Myocyte (in vitro differentiated cells): Measurements from ENCODE around the gene ADK. TPM values are rescaled to one million over a fixed set of nuclear protein-coding genes. Genes with fewer than 3 reads are reported as not detected.
"Not testable (repeated sequence)": the region's sequence is repeated elsewhere in the genome, so short reads cannot be mapped to it uniquely, and the experiment has no call there.

Experiments used
- DNase-seq: peaks from one replicate; pipeline ENCODE4 v3.0.0-alpha.2; 2012; ENCODE audit warnings: low read depth
- total RNA-seq: library from RNA; depleted of rRNA; stranded (reverse); fragments of >200 nt; gene quantifications from 2 replicates; pipeline ENCODE4 v1.2.3, GENCODE V29; 2014

Gene ADK
- total RNA-seq, 1 donor from 2014 or later: 65.4 TPM

DNA sequence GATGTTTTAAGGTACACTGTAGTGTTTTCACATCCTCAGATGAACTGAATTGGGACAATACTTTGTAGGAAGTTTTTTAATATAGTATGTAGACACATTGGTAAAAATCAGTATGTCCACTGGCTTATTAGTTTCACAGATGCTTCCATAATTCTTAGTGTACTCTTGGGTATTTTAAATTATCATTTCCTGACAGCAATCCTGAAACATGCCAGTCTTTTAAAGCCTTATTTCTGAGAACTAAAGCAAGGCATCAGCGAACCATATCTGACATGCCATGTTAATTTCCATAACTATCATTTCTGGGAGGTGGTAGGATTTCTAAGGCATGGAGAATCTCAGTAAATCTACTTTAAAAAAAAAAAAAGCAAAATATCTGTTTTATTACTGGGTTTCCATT, 266.4 kb downstream of the ADK start:
- DNase-seq: no peak

DNA sequence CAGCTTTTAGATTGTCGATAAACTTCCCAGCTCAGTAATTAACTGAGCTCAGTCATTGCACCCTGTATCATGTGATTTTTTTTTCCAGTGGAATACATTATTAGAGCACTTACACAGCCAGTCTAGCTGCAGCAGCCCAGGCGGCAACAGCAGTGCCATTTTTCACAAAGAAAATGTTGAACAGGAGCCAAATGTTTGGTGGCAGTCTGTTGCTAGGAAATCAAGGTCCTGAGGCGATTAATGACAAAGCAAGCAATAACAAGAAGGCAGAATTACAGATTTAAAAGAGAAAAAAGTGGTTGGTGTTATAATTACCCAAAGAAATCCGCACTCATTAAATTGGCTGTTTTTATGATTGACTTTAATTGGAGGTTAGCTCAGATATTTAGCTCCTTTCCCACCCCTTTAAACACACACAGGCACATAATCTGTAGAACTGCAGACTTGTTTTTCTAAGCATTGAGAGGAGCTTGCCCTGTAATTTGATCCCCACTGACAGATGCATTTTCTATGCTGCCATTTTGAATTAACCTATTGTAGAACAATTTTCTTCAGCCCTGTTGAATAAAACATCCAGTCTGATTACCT, 267.4 kb downstream of the ADK start:
- peak; percentile 48 for DNase-seq

GRCh38 chr10:74419491-74419951, 268.5 kb downstream of the ADK start:
- DNase-seq: peak; percentile 23

DNA sequence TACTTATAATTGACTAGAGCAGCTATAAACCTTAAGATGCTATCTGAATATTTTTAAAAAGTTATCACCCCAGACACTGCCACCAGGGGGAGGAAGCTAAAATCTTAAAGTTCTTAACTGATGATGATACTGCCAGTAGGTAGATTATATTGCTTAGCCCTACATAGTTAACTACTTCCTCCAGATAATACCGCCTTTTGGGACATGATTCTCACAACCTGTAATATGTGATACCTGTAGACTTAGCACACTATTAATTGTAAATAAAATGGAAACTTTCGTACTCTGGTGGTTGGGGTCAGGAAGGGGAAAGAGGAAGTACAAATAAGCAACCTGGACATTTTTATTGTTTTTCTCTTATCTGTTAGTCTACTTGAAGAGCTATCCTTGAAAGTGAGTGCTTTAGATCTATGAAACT, 268.9 kb downstream of the ADK start:
- DNase-seq: peak; percentile 34

DNA sequence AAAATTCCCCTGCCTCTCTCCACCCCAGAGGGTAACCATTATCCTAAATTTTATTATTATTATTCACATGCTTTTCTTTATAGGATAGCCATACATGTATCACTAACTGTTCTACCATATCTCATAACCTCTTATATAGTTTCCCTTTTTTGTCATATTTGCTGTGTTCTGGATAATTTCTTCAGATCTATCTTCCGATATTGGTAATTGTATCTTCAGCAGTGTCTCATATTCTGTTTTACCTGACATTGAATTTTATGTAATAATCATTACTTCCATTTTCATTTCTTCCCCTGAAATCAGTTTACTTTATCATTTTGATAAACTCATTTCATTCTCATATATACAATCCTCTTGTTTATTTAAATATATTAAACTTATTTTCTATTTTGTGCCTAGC, 273.5 kb downstream of the ADK start:
- no peak for DNase-seq

DNA sequence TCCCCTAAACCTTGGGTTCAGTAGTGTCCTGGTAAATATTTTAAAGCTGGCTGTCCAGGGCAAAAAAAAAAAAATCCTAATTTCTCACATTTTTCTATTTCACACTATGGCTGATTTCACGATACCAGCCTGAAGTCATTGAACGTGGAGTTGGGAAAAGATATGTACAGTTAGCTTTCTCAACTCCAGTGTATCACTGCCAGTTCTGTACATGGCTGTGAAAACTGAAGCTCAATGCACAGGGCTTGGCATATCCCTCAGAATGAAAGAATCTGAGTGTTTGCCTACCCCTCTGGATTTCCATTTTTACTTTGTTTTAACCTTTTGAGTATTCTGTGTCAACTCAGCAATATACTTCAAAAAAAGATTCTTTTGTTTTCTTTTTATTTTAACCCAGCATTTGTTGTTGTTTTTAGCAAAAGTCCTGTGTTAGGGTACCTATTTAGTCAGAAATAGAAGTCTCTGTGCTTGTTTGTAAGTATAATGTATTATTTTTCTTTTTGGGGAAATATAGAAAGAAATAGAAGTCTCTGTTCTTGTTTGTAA, 274.5 kb downstream of the ADK start:
- DNase-seq: no peak

GRCh38 chr10:74431816-74432215, 280.8 kb downstream of the ADK start:
- no peak for DNase-seq

GRCh38 chr10:74432841-74433594, 282.0 kb downstream of the ADK start:
- no peak for DNase-seq

GRCh38 chr10:74433595-74433956, 282.6 kb downstream of the ADK start:
- no peak for DNase-seq

DNA sequence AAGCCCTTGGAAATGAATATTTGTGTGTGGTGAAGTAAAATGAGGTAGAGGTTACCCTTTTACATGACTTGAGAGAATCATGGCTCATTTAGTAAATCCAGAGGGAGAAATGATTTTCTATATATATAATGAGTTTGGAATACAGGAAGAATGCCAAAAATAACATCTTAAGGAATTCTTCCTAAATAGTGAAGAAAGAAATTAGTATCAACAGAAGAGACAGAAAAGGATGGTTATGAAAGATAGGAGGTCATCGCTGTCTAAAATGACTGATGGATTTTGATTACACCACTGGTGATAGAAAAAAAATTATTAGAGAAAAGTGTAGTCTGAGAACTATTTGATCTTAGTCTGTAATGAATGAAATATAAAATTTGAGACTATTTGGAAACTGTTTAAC, 283.0 kb downstream of the ADK start:
- DNase-seq: no peak

GRCh38 chr10:74434547-74434946, 283.5 kb downstream of the ADK start:
- no peak for DNase-seq

DNA sequence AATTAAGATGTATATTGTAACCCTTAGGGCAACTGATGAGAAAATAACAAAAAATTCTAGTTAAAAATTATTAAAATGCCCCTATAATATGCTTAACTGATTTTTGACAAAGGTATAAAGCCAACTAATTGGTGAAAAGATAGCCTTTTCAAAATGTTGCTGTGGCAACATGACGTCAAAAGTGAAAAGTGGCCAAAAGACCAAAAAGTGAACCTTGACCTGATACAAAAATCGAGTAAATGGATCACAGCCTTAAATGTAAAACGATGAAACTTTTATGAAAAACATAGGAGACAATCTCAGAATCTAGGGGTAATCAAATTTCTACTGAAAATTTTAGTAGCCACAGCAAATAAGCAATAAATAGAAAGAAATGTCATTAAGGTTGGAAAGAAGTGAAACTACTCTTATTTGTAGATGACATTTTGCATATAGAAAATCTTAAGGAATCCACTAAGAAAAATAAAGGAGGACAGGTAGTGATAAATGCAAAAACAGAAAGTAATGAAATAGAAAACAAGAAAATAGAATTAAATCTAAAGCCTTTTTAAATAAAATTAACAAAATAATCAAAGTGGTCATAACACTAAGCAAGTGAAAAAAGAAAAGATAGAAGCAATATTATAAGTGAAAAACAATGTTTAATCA, 285.6 kb downstream of the ADK start:
- DNase-seq: no peak

- no peak for DNase-seq
These were observed 286.8 kb downstream of the ADK start for GRCh38 chr10:74437822-74438221.

DNA sequence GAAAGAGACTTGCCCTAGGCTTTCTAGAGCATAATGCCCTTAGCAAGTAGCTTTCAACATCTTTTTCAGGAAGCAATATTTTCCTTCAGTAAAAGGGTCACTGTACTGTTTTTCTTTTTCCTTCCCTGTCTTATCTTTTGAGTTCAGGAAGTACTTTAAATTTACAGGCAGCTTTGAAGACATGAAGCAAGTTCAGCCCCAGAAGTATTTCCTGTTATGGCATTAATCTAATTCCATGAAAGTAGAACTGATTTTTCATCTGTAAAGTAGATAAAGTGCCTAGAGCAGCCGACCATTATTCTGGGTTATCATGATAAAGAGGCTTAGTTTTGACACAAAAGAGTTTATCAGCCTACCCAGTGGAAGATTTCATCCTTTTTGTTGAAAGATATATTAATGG, 288.2 kb downstream of the ADK start:
- DNase-seq: no peak

DNA sequence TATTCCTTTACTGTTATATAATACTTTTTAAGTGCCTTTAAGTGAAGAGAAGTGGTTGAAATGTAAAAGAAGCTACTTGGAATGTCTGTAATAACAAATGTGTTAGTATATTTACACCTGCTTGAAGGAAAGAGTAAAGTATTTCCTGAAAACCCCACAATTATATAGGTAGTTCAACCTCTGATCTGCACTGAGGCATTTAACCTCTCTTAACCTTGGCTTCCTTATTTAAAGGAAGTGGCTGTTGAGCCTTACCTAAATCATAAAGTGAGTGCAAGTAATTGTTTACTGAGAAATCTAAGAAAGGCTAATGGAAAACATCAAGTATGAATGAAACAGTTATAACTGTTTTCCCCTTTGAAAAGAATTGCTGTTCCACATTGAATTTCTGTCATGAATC, 294.5 kb downstream of the ADK start:
- DNase-seq: no peak

- DNase-seq: no peak
These were observed 299.6 kb downstream of the ADK start for GRCh38 chr10:74450602-74451001.

DNA sequence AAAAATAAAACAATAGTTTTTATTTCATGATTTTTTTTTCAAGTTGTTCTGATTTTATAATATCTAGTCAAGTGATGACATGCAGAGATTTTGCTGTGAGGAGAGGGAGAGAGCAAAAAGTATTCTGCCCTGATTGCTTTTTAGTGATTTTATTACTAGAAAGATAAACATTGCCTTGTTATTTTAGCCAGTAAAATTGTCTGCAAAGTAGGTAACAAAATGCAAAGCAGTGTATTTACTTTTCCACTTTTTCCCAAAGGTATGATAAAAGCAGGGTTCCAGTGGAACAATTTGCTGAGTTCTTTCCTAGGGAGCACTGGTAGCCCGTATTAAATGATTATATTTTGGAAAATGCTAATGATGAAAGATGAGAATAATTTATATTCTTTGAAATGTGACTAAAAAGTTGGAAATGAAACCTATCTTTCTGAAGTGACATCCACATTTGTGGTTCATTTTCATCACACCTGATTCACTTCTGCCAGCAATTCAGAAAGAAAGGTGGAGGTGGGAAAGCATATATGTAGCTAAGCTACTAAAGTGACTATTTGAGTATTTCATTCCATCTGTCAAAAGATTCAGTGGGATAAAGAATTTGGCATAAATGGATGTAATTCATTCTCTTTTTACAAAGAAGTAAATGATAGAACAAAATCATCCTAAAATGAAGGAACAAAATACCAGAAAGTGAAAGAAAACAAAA, 300.3 kb downstream of the ADK start:
- no peak for DNase-seq

GRCh38 chr10:74453169-74453568, 302.1 kb downstream of the ADK start:
- DNase-seq: no peak

DNA sequence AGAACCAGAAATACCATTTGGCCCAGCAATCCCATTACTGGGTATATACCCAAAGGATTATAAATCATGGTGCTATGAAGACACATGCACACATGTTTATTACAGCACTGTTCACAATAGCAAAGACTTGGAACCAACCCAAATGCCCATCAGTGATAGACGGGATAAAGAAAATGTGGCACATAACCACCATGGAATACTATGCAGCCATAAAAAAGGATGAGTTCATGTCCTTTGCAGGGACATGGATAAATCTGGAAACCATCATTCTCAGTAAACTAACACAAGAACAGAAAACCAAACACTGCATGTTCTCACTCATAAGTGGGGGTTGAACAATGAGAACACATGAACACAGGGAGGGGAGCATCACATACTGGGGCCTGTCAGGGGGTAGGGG, 306.5 kb downstream of the ADK start:
- DNase-seq: not testable (repeated sequence)

GRCh38 chr10:74460812-74461211, 309.8 kb downstream of the ADK start:
- peak; percentile 38 for DNase-seq

- no peak for DNase-seq
These were observed 323.1 kb downstream of the ADK start for GRCh38 chr10:74474022-74474713.
